Cardiac muscle cell (in vitro differentiated cells and primary cell): ENCODE results near the gene UMAD1. TPM values are rescaled to one million over a fixed set of nuclear protein-coding genes. Genes with fewer than 3 reads are reported as not detected.
"Not testable (repeated sequence)": the region's sequence is repeated elsewhere in the genome, so short reads cannot be mapped to it uniquely, and the experiment has no call there.

Source experiments
- DNase-seq, 2 donors: peaks; one replicate each; pipeline versions ENCODE4 v3.0.0 to v3.0.0-alpha.2; 2010 to 2017; ENCODE audit warnings: low read depth in 1 of 2, low spot score in 1 of 2
- H3K27ac ChIP-seq: fragments of 200-600 bp; sonication (generic); 2 replicates; pipeline ENCODE4 v1.5.1; 2016
- H3K27me3 ChIP-seq: fragments of 200-600 bp; sonication (generic); 2 replicates; pipeline ENCODE4 v1.6.0; 2016; ENCODE audit warnings: control low read depth
- H3K36me3 ChIP-seq: fragments of 200-600 bp; sonication (generic); 2 replicates; pipeline ENCODE4 v1.5.1; 2016; ENCODE audit warnings: control low read depth
- H3K4me1 ChIP-seq: fragments of 200-600 bp; sonication (generic); 2 replicates; pipeline ENCODE4 v1.8.1; 2017; ENCODE audit warnings: low read depth, mild to moderate bottlenecking, mixed run types
- H3K4me3 ChIP-seq: fragments of 200-600 bp; sonication (generic); 2 replicates; pipeline ENCODE4 v1.5.1; 2016; ENCODE audit warnings: mild to moderate bottlenecking
- H3K9me3 ChIP-seq: fragments of 200-600 bp; sonication (generic); 2 replicates; pipeline ENCODE4 v1.5.1; 2017; ENCODE audit warnings: low read depth, mild to moderate bottlenecking, control low read depth
- CTCF ChIP-seq: IDR thresholded peaks from 2 replicates; pipeline ENCODE4 v1.5.1; 2012; ENCODE audit warnings: low read depth, mild to moderate bottlenecking, low read length
- polyA plus RNA-seq: library from polyadenylated mRNA; unstranded; fragments of >200 nt; fragmentation: Nextera tagmentation; extraction: Ambion mirVana; gene quantifications from 2 replicates; pipeline ENCODE4 v1.2.1, GENCODE V29; 2016
- total RNA-seq: library from RNA; depleted of rRNA; stranded (reverse); fragments of >200 nt; gene quantifications from 2 replicates; pipeline ENCODE4 v1.2.3, GENCODE V29; 2016

The UMAD1 gene
- total and polyA plus RNA-seq, 2 experiments from 2014 or later: 8.2 to 12.9 TPM

GRCh38 chr7:7651479-7651878 is 10.9 kb downstream of the UMAD1 start:
- DNase-seq: no peak
- H3K27ac ChIP-seq: no peak overlapping the region
- no peaks in the 10 kb centered on the region for H3K4me1 ChIP-seq
- H3K9me3 ChIP-seq: no peaks in the 10 kb centered on the region
- H3K36me3 ChIP-seq: no peaks in the 10 kb centered on the region
- no peaks in the 10 kb centered on the region for H3K27me3 ChIP-seq
- no peak overlapping the region for H3K4me3 ChIP-seq
- TF ChIP-seq CTCF: no peak

- no peak for DNase-seq
- Histone ChIP-seq H3K4me1 (no peaks in the 10 kb centered on the region), H3K27ac (no peak overlapping the region), H3K36me3 (no peaks in the 10 kb centered on the region), H3K4me3 (no peak overlapping the region), H3K9me3 (no peaks in the 10 kb centered on the region), H3K27me3 (no peaks in the 10 kb centered on the region)
- TF ChIP-seq CTCF: no peak
Measured at GRCh38 chr7:7652798-7653540, 12.4 kb downstream of the UMAD1 start.

GRCh38 chr7:7653593-7654187 is 13.1 kb downstream of the UMAD1 start:
- Histone ChIP-seq H3K4me1 (no peaks in the 10 kb centered on the region), H3K4me3 (no peak overlapping the region), H3K27ac (no peak overlapping the region), H3K27me3 (no peaks in the 10 kb centered on the region), H3K36me3 (no peaks in the 10 kb centered on the region), H3K9me3 (no peaks in the 10 kb centered on the region)
- peak; percentile 29 to 40 for DNase-seq
- peak; percentile 55 for TF ChIP-seq CTCF

- Histone ChIP-seq H3K36me3 (no peaks in the 10 kb centered on the region), H3K27ac (no peak overlapping the region), H3K4me1 (no peaks in the 10 kb centered on the region), H3K4me3 (no peak overlapping the region), H3K27me3 (no peaks in the 10 kb centered on the region), H3K9me3 (no peaks in the 10 kb centered on the region)
- DNase-seq: peak in 1 of 2 donors; percentile 10
- no peak for TF ChIP-seq CTCF
Measured at GRCh38 chr7:7654964-7655715, 14.6 kb downstream of the UMAD1 start.

GRCh38 chr7:7656459-7656858 is 15.9 kb downstream of the UMAD1 start:
- not testable (repeated sequence) for H3K4me3 ChIP-seq, H3K27me3 ChIP-seq, H3K27ac ChIP-seq, H3K9me3 ChIP-seq, H3K36me3 ChIP-seq, DNase-seq, H3K4me1 ChIP-seq

GRCh38 chr7:7662527-7662926 is 22.0 kb downstream of the UMAD1 start:
- DNase-seq: peak in 1 of 2 donors; percentile 39
- Histone ChIP-seq H3K27ac (no peak overlapping the region), H3K4me3 (no peak overlapping the region), H3K27me3 (no peaks in the 10 kb centered on the region), H3K4me1 (peaks cover 5% of the 10 kb centered on the region), H3K9me3 (no peaks in the 10 kb centered on the region), H3K36me3 (no peaks in the 10 kb centered on the region)
- TF ChIP-seq CTCF: peak; percentile 15
